ENCODE results near the gene CCDC85A. TPM values are rescaled to one million over a fixed set of nuclear protein-coding genes. Genes with fewer than 3 reads are reported as not detected.

CCDC85A gene
- total RNA-seq, 1 donor from 2014 or later = 0.17 TPM

DNA sequence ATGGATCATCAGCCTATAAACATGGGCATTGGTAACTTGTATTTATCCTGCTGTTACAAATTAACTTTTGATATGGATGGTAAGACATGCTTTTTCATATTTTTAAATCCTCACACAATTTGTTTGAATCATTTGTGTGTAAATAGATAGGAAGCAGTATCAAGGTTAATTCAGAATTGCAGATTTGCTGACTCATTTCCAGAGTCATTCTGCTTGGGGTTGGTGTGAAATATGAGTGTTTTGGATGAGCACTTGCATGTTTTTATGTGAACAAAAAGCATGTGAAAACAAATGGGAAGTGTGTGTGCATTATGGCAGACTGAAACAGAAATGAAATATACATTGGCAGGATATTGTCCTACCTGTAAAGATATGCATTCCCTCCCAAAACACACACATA is 11.8 kb downstream of the CCDC85A start:
- TF ChIP-seq, protein P1, sequence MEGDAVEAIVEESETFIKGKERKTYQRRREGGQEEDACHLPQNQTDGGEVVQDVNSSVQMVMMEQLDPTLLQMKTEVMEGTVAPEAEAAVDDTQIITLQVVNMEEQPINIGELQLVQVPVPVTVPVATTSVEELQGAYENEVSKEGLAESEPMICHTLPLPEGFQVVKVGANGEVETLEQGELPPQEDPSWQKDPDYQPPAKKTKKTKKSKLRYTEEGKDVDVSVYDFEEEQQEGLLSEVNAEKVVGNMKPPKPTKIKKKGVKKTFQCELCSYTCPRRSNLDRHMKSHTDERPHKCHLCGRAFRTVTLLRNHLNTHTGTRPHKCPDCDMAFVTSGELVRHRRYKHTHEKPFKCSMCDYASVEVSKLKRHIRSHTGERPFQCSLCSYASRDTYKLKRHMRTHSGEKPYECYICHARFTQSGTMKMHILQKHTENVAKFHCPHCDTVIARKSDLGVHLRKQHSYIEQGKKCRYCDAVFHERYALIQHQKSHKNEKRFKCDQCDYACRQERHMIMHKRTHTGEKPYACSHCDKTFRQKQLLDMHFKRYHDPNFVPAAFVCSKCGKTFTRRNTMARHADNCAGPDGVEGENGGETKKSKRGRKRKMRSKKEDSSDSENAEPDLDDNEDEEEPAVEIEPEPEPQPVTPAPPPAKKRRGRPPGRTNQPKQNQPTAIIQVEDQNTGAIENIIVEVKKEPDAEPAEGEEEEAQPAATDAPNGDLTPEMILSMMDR (conservative IDR thresholded peaks at IDR 0.05; ENCODE audit: low read depth, low read length) = no peak
- DNase-seq (ENCODE audit: low read depth) = no peak
- H3K4me3 ChIP-seq (ENCODE audit: low read depth, low read length) = no peak overlapping the region

DNA sequence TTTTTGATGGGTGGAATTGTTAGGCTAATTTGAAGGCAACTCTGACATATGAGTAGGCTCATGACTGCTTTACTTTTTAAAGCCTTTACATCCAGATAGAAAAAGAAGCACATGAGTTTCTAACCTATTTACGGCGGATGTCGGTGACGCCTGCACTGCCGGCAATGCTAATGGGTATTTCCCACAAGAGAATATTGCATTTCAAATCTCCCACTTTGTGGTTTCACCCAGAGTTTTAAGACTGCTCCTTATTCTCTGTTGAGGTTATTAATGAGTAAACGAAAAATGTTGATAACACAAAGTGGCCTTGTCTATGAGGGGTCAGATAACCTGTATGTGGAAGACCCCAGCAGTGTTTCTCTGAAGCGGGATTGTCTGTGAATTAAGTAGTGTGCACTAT is 14.0 kb downstream of the CCDC85A start:
- TF ChIP-seq, protein P1 (conservative IDR thresholded peaks at IDR 0.05; ENCODE audit: low read depth, low read length) = no peak
- DNase-seq (ENCODE audit: low read depth) = no peak
- H3K4me3 ChIP-seq (ENCODE audit: low read depth, low read length) = no peak overlapping the region

DNA sequence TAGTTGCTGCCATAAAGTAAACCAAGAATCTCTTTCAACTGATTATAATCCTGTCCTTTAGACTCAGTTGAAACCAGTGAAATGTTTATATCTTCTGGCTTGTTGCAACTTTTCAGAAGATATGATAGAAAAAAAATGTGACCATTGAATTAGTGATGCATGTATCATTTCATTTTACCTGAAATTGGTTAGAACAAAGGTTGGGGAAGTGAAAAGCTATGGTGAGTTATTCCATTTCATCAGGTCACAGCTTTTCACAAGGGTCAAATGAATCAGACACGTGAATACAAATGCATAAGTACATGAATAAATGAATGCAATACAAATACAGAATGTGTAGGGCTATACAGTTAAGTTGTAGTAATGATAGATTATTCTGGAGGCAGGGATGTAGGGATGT is 15.1 kb downstream of the CCDC85A start:
- no peak overlapping the region for H3K4me3 ChIP-seq (ENCODE audit: low read depth, low read length)
- DNase-seq (ENCODE audit: low read depth) = no peak
- TF ChIP-seq, protein P1 (conservative IDR thresholded peaks at IDR 0.05; ENCODE audit: low read depth, low read length) = no peak

DNA sequence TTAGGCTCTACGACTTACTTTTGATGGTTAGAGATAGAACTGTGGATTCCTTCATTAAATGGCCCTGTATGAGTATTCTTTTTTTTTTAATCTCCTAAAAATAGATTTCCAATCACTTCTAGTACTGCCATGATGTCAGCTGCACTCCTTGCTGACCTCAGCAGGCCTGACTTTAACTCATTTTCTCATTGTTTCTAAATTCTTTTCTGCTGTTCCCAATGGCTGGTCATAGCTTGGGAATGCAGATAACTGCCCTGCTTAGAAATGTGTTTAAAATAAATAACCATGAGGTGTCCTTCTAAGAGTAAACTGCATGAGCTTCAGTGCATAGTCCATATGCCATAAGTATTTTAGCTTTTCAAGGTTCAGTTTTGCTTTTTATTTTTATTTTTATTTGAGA is 15.7 kb downstream of the CCDC85A start:
- H3K4me3 ChIP-seq (ENCODE audit: low read depth, low read length) = no peak overlapping the region
- TF ChIP-seq, protein P1 (conservative IDR thresholded peaks at IDR 0.05; ENCODE audit: low read depth, low read length) = no peak
- no peak for DNase-seq (ENCODE audit: low read depth)

DNA sequence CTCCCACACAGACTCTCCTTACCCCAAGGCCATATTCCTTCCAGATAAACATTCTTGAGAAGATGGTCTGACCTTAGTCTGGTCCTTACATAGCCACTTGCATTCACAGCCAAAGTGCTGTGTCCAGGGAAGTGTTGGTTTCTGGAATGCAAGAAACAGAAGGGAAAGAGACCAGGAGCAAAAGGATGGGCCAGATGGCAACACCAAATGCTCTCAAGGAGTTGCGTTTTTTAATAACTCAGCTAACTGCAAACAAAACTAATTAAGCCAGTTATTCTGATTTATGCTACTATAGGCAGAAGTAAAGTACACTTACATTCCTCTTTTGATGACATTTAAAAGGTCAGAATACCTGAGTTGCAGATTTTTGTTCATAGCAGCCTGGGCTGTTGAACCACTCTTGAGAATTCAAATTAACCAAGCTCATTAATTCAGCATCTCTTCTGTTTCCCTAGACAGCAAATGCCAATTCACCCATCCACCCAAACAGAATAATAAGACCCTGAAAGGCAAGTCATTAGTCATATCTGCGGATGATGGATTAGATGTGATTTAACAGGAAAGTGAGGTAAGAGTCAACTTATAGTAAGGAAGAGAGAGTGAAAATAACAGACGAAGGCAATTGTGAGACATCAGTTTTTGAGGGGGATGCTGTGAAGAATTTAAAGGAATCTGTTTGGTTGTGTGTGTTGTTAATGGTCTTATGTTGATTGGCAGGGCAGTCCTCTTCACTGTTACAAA is 18.8 kb downstream of the CCDC85A start:
- no peak for DNase-seq (ENCODE audit: low read depth)
- no peak overlapping the region for H3K4me3 ChIP-seq (ENCODE audit: low read depth, low read length)
- TF ChIP-seq, protein P1 (conservative IDR thresholded peaks at IDR 0.05; ENCODE audit: low read depth, low read length) = no peak

DNA sequence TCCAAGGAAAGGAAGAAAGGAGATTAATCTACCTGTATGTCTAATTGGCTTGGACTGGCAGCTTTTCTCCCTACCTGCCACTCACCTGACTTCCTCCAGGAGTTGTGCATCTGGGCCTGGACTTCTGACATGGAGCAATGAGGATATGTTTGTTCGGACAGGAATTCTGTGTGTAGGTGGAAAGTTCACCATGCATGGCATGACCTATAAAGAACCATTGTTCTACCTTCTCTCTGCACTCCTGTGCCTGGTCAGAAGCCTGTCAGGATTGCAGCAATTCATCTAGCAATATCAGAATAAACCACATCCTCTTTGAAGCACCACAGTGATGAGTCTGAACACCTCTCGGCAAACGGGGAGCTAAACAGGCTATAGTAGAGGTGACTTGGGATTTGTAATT is 20.8 kb downstream of the CCDC85A start:
- TF ChIP-seq, protein P1 (conservative IDR thresholded peaks at IDR 0.05; ENCODE audit: low read depth, low read length) = no peak
- no peak for DNase-seq (ENCODE audit: low read depth)

DNA sequence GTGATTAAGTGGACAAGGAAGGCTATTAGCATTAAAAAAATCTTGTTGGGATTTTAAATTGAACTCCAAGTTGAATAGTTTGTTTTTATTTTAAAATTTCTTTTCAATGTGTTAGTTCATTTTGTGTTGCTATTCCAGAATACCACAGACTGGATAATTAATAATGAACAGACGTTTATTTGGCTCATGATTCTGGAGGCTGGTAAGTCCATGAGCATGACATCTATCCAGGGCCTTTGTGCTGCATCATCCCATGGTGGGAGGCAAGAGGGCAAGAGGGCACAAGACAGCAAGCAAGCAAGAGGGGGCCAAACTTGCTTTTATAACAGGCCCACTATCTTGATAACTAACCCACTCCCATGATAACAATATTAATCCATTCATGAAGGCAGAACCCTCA is 22.5 kb downstream of the CCDC85A start:
- DNase-seq (ENCODE audit: low read depth) = no peak
- no peak overlapping the region for H3K4me3 ChIP-seq (ENCODE audit: low read depth, low read length)
- TF ChIP-seq, protein P1 (conservative IDR thresholded peaks at IDR 0.05; ENCODE audit: low read depth, low read length) = no peak

More for the DNA sequence above, 20.8 kb downstream of the CCDC85A start:
- no peak overlapping the region for H3K4me3 ChIP-seq (ENCODE audit: low read depth, low read length)
